K562 (cell line): ENCODE results near the gene MACROD2. TPM values are rescaled to one million over a fixed set of nuclear protein-coding genes. Genes with fewer than 3 reads are reported as not detected.

Experiments used
- ATAC-seq: fragments of 200-7000 bp; cut with Tn5 transposase; 3 replicates; pipeline ENCODE4 v1.9.1; 2020; ENCODE audit warnings: moderate library complexity
- BruUV-seq: library from RNA; stranded (reverse); fragments of 400-500 nt; replicated peaks from 2 replicates; lab custom pipeline; 2021; lab: Mats Ljungman, UMichigan
- CTCF ChIA-PET: fragments of 300-600 bp; formaldehyde crosslinking; extraction: SDS; loops from one replicate; lab custom pipeline; 2021; ENCODE audit warnings: low intra/inter-chr PET ratio; lab: Yijun Ruan, JAX
- POLR2A ChIA-PET: fragments of 300-600, 350-650 bp; sonication (Branson Sonifier 250); formaldehyde crosslinking; extraction: SDS; loops from one replicate; lab custom pipeline; 2021; ENCODE audit warnings: antibody characterized with exemption, inconsistent platforms; lab: Yijun Ruan, JAX
- DNase-seq, 4 experiments: peaks; one replicate each; pipeline versions ENCODE4 v3.0.0 to v3.0.0-alpha.2; 2011 to 2018; ENCODE audit warnings: low spot score in 3 of 4, mixed read lengths in 3 of 4; ENCODE audit errors: extremely low read depth in 1 of 4
- FAIRE-seq: peaks from 2 replicates; lab custom pipeline; 2011; peaks lifted over from hg19 to GRCh38; lab: Jason Lieb, UNC
- H2AFZ ChIP-seq: 2 replicates; pipeline ENCODE4 v1.6.0; 2011; ENCODE audit warnings: low read depth, low read length, control low read depth, inconsistent platforms
- H3K27ac ChIP-seq: fragments of 200-600 bp; 3 replicates; pipeline ENCODE4 v1.8.0; 2011; ENCODE audit warnings: low read depth, mild to moderate bottlenecking, control low read depth, inconsistent platforms, low read length, moderate library complexity, mixed read lengths; ENCODE audit errors: extremely low read depth
- H3K27me3 ChIP-seq, 2 experiments: fragments of 300-600 bp in 1 of 2; 2 replicates in 1 of 2; 3 replicates in 1 of 2; pipeline versions ENCODE4 v1.6.0 to v1.8.0; 2011; ENCODE audit warnings: inconsistent platforms in 2 of 2, low read length in 2 of 2, mild to moderate bottlenecking in 1 of 2, mixed read lengths in 1 of 2, moderate library complexity in 1 of 2; ENCODE audit not compliant: control insufficient read depth in 2 of 2, insufficient read depth in 2 of 2
- H3K36me3 ChIP-seq: fragments of 300-600 bp; 3 replicates; pipeline ENCODE4 v1.8.0; 2011; ENCODE audit warnings: mild to moderate bottlenecking, low read length, inconsistent platforms; ENCODE audit not compliant: control insufficient read depth, insufficient read depth
- H3K4me1 ChIP-seq, 2 experiments: fragments of 200-600 bp in 1 of 2; replicated peaks in 1 of 2; 2 replicates in 1 of 2; 3 replicates in 1 of 2; pipeline versions ENCODE4 v1.5.1 to v1.8.0; 2011; ENCODE audit warnings: inconsistent platforms in 2 of 2, low read length in 2 of 2, mild to moderate bottlenecking in 1 of 2, mixed read lengths in 1 of 2, moderate library complexity in 1 of 2; ENCODE audit not compliant: control insufficient read depth in 2 of 2, insufficient read depth in 2 of 2
- H3K4me2 ChIP-seq: 2 replicates; pipeline ENCODE4 v1.6.1; 2011; ENCODE audit warnings: low read length, control low read depth, inconsistent platforms, mixed read lengths; ENCODE audit not compliant: insufficient read depth
- H3K4me3 ChIP-seq: fragments of 200-600 bp; sonication (generic), shearing (Covaris generic); 2 replicates; pipeline ENCODE4 v1.5.1; 2016; ENCODE audit warnings: control low read depth, inconsistent platforms
- H3K79me2 ChIP-seq: fragments of 200-600 bp; 3 replicates; pipeline ENCODE4 v1.8.0; 2011; ENCODE audit warnings: low read length, inconsistent platforms; ENCODE audit not compliant: control insufficient read depth, insufficient read depth
- H3K9ac ChIP-seq, 2 experiments: 2 replicates each; pipeline versions ENCODE4 v1.6.0 to v1.6.1; 2011; ENCODE audit warnings: low read depth in 2 of 2, low read length in 2 of 2, control low read depth in 1 of 2, inconsistent platforms in 1 of 2, mild to moderate bottlenecking in 1 of 2, mixed read lengths in 1 of 2; ENCODE audit not compliant: insufficient read depth in 1 of 2
- H3K9me1 ChIP-seq: one replicate; pipeline ENCODE4 v1.6.0; 2011; ENCODE audit warnings: inconsistent platforms, mild to moderate bottlenecking, low read length, moderate library complexity; ENCODE audit not compliant: control insufficient read depth, insufficient read depth
- H3K9me3 ChIP-seq: replicated peaks from 2 replicates; pipeline ENCODE4 v1.5.1; 2011; ENCODE audit warnings: low read depth, low read length, inconsistent platforms; ENCODE audit not compliant: control insufficient read depth, insufficient read depth
- H4K20me1 ChIP-seq: replicated peaks from 2 replicates; pipeline ENCODE4 v1.6.1; 2011; ENCODE audit warnings: low read length, inconsistent platforms, mixed read lengths; ENCODE audit not compliant: control insufficient read depth, insufficient read depth
- ARNT ChIP-seq, 2 experiments: fragments of 450-650 bp; IDR thresholded peaks; 2 replicates each; pipeline ENCODE4 v1.6.1; 2016; ENCODE audit warnings: mild to moderate bottlenecking in 1 of 2
- BACH1 ChIP-seq: fragments of 200-800 bp; sonication (Bioruptor generic); IDR thresholded peaks from 2 replicates; pipeline ENCODE4 v1.6.1; 2016; ENCODE audit warnings: missing genetic modification characterization, missing compliant biosample characterization
- CAMTA2 ChIP-seq: fragments of 250-450 bp; sonication (Bioruptor Pico); conservative IDR thresholded peaks from 2 replicates; pipeline ENCODE4 v1.5.1; 2022
- CBFA2T3 ChIP-seq: fragments of 450-650 bp; IDR thresholded peaks from 2 replicates; pipeline ENCODE4 v1.6.1; 2017
- FOXJ2 ChIP-seq: fragments of 200-800 bp; sonication (Bioruptor generic); IDR thresholded peaks from 2 replicates; pipeline ENCODE4 v1.6.1; 2016; ENCODE audit warnings: missing genetic modification characterization, missing compliant biosample characterization
- HDAC2 ChIP-seq: fragments of 450-650 bp; IDR thresholded peaks from 2 replicates; pipeline ENCODE4 v1.6.1; 2016; ENCODE audit warnings: mild to moderate bottlenecking
- JUND ChIP-seq, 2 experiments: IDR thresholded peaks; 2 replicates in 1 of 2; 3 replicates in 1 of 2; pipeline ENCODE4 v1.6.1; 2011; ENCODE audit warnings: borderline replicate concordance in 2 of 2, low read depth in 2 of 2, low read length in 2 of 2, improper control_type of control experiment in 1 of 2, missing biosample characterization in 1 of 2, missing genetic modification characterization in 1 of 2, missing genetic modification reagents in 1 of 2
- MEIS2 ChIP-seq: fragments of 450-650 bp; IDR thresholded peaks from 2 replicates; pipeline ENCODE4 v1.6.1; 2014; ENCODE audit warnings: mild to moderate bottlenecking; ENCODE audit not compliant: partially characterized antibody
- PCBP2 ChIP-seq: fragments of 200-400 bp; formaldehyde crosslinking; IDR thresholded peaks from 2 replicates; pipeline ENCODE4 v1.6.1; 2018; ENCODE audit warnings: low read length, low read depth, mild to moderate bottlenecking, moderate library complexity; ENCODE audit not compliant: poor library complexity, severe bottlenecking
- PRMT5 ChIP-seq: sonication (generic); formaldehyde crosslinking; IDR thresholded peaks from 2 replicates; pipeline ENCODE4 v1.5.0; 2020; ENCODE audit warnings: missing genetic modification reagents
- SMAD3 ChIP-seq: fragments of 450-650 bp; formaldehyde crosslinking; conservative IDR thresholded peaks from 2 replicates; pipeline ENCODE4 v1.4.0; 2020; ENCODE audit warnings: mild to moderate bottlenecking
- SPI1 ChIP-seq: IDR thresholded peaks from 2 replicates; pipeline ENCODE4 v1.6.1; 2011; ENCODE audit warnings: low read depth, low read length, control low read depth, borderline replicate concordance
- SRSF7 ChIP-seq: fragments of 200-400 bp; formaldehyde crosslinking; optimal IDR thresholded peaks from 2 replicates; pipeline ENCODE3; 2017; ENCODE audit warnings: mild to moderate bottlenecking, low read depth, low read length
- TAF9B ChIP-seq: fragments of 450-650 bp; IDR thresholded peaks from 2 replicates; pipeline ENCODE4 v1.6.1; 2018; ENCODE audit warnings: mild to moderate bottlenecking; ENCODE audit not compliant: partially characterized antibody
- ZFP30 ChIP-seq: fragments of 250-450 bp; sonication (Bioruptor Pico); IDR thresholded peaks from 2 replicates; pipeline ENCODE4 v1.8.0; 2022; ENCODE audit warnings: moderate library complexity, mild to moderate bottlenecking, inconsistent platforms, borderline replicate concordance
- ZNF217 ChIP-seq: sonication (generic); formaldehyde crosslinking; IDR thresholded peaks from 2 replicates; pipeline ENCODE4 v1.8.0; 2022; ENCODE audit warnings: mild to moderate bottlenecking, missing genetic modification reagents
- ZNF445 ChIP-seq: fragments of 250-450 bp; sonication (Bioruptor Pico); IDR thresholded peaks from 2 replicates; pipeline ENCODE4 v1.4.0; 2020; ENCODE audit warnings: low read depth, mild to moderate bottlenecking, moderate library complexity
- WGBS: fragments of 100-300 bp; shearing (Covaris generic); methylation state at CpG from one replicate; pipeline ENCODE4 v1.1.6; 2016; ENCODE audit warnings: low coverage, mixed read lengths; ENCODE audit not compliant: insufficient coverage; ENCODE audit errors: missing lambda C conversion rate; 5-methylcytosine and 5-hydroxymethylcytosine counted together
- in situ Hi-C: fragments of 300-500 bp; cut with MboI; formaldehyde crosslinking; loops from 4 replicates; pipeline ENCODE4 v1.15.0; 2018; ENCODE audit warnings: inconsistent platforms, mixed read lengths
- intact Hi-C: fragments of 100-400 bp; cut with micrococcal nuclease; formaldehyde crosslinking; loops from 2 replicates; pipeline ENCODE4 v1.14.2; 2022
- polyA plus RNA-seq, 8 experiments: library from polyadenylated mRNA; depleted of rRNA in 4 of 8; stranded (reverse) in 5 of 8; unstranded in 3 of 8; fragments of >200 nt; fragmentation: Nextera tagmentation in 2 of 8; fragmentation: Illumina TruSeq in 1 of 8; extraction: Ambion mirVana in 2 of 8; extraction: Trizol in 1 of 8; gene quantifications; 2 replicates each; pipeline versions ENCODE4 v1.2.1 to v1.2.3, GENCODE V29; 2011 to 2014; ENCODE audit warnings: inconsistent platforms in 1 of 8, missing spikeins in 1 of 8
- total RNA-seq, 7 experiments: library from RNA; depleted of rRNA in 6 of 7; stranded (reverse); fragments of >200 nt in 6 of 7; fragmentation: Illumina TruSeq in 2 of 7; extraction: Trizol in 2 of 7; gene quantifications; 2 replicates each; pipeline versions ENCODE4 v1.2.1 to v1.2.3, GENCODE V29; 2011 to 2021; ENCODE audit warnings: low replicate concordance in 1 of 7
- TF ChIP-seq, protein P1 (sequence below): sonication (generic); formaldehyde crosslinking; IDR thresholded peaks from 2 replicates; pipeline ENCODE4 v1.8.1; 2023; ENCODE audit warnings: mild to moderate bottlenecking, missing genetic modification reagents
- TF ChIP-seq, protein P2 (sequence below): fragments of 450-650 bp; IDR thresholded peaks from 2 replicates; pipeline ENCODE4 v1.7.0; 2016; ENCODE audit warnings: borderline replicate concordance

Gene MACROD2
- total and polyA plus RNA-seq, 9 of the 15 experiments (the other 6 are each of a cell fraction or from before 2014, with no cell fraction given): not detected

DNA sequence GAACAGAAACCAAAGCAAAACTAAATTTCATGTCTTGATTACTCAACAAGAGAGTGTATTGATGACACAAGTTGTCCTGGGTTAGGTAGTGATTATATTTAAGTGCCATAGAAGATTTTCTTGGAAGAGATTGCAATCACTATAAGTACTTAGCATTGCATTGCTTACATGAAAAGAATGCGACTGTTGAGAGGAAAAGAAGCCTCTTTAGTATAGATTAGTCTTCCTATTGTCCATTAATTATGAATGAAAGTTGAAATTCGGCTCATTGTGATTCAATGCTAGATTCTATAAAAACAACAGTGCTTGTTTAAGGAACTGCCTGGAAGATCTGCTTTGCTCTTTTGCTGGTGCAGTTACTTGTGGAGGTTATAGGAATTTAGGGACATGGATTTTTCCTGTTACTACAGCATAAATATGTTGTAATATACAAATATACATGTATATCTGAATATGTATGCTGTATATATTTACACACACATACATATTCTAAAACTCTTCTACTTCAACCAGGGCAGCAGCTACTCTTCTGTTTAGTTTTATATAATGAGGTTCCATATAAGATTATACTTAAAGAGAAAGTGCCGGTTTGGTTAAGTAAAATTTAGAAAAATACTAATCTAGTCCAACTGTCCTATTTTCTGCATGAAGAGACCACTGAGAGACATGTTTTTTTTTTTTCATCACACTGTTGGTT lies 1781.6 kb downstream of the MACROD2 start:
- no peaks in the 10 kb centered on the region for H3K4me1 ChIP-seq
- WGBS: 0% methylated on average over 3 of the region's 3 CpGs
- ChIA-PET CTCF (no interaction called here), POLR2A (no interaction called here)
- intact Hi-C loops (no loop called here), in situ Hi-C loops (no loop called here)
- no peaks in the 10 kb centered on the region for H3K36me3 ChIP-seq
- no peak for FAIRE-seq
- H3K27ac ChIP-seq: no peak overlapping the region
- H3K9me3 ChIP-seq: no peaks in the 10 kb centered on the region
- no TSS peak for BruUV-seq
- no peaks in the 10 kb centered on the region for H3K79me2 ChIP-seq
- no peak overlapping the region for H3K4me2 ChIP-seq
- H3K9ac ChIP-seq: no peak overlapping the region
- no peak overlapping the region for H2AFZ ChIP-seq
- no peaks in the 10 kb centered on the region for H3K27me3 ChIP-seq
- no peak for DNase-seq
- no peaks in the 10 kb centered on the region for H3K9me1 ChIP-seq
- ATAC-seq: no peak
- no peaks in the 10 kb centered on the region for H4K20me1 ChIP-seq
- no peak overlapping the region for H3K4me3 ChIP-seq
- TF ChIP-seq ZNF445 (CRISPR knock-in tag) (no peak), ARNT (IDR thresholded peaks at IDR 0.05) (no peak), MEIS2 (no peak), JUND (IDR thresholded peaks at IDR 0.05; ENCODE audit: borderline replicate concordance, low read depth, low read length) (no peak), JUND (tag; IDR thresholded peaks at IDR 0.05; ENCODE audit: borderline replicate concordance, low read depth, low read length) (no peak), BACH1 (no peak), CBFA2T3 (no peak), ZFP30 (CRISPR knock-in tag) (no peak), HDAC2 (no peak), SRSF7 (no peak), CAMTA2 (CRISPR knock-in tag) (no peak), SPI1 (no peak), PCBP2 (no peak), ZNF217 (CRISPR knock-in tag) (no peak), FOXJ2 (tag) (no peak), TAF9B (no peak), SMAD3 (CRISPR knock-in tag) (no peak), PRMT5 (CRISPR knock-in tag) (no peak)
- TF ChIP-seq, protein P1, sequence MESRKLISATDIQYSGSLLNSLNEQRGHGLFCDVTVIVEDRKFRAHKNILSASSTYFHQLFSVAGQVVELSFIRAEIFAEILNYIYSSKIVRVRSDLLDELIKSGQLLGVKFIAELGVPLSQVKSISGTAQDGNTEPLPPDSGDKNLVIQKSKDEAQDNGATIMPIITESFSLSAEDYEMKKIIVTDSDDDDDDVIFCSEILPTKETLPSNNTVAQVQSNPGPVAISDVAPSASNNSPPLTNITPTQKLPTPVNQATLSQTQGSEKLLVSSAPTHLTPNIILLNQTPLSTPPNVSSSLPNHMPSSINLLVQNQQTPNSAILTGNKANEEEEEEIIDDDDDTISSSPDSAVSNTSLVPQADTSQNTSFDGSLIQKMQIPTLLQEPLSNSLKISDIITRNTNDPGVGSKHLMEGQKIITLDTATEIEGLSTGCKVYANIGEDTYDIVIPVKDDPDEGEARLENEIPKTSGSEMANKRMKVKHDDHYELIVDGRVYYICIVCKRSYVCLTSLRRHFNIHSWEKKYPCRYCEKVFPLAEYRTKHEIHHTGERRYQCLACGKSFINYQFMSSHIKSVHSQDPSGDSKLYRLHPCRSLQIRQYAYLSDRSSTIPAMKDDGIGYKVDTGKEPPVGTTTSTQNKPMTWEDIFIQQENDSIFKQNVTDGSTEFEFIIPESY: no peak
- TF ChIP-seq, protein P2, sequence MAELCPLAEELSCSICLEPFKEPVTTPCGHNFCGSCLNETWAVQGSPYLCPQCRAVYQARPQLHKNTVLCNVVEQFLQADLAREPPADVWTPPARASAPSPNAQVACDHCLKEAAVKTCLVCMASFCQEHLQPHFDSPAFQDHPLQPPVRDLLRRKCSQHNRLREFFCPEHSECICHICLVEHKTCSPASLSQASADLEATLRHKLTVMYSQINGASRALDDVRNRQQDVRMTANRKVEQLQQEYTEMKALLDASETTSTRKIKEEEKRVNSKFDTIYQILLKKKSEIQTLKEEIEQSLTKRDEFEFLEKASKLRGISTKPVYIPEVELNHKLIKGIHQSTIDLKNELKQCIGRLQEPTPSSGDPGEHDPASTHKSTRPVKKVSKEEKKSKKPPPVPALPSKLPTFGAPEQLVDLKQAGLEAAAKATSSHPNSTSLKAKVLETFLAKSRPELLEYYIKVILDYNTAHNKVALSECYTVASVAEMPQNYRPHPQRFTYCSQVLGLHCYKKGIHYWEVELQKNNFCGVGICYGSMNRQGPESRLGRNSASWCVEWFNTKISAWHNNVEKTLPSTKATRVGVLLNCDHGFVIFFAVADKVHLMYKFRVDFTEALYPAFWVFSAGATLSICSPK: no peak
